Left ventricle myocardium inferior (tissue), 1 donor: Measurements from ENCODE around the gene SLC25A19. TPM values are rescaled to one million over a fixed set of nuclear protein-coding genes. Genes with fewer than 3 reads are reported as not detected.

Experiments used
- DNase-seq: peaks from one replicate; pipeline ENCODE4 v3.0.0-alpha.2; 2020
- H3K27ac ChIP-seq: fragments of 200-600 bp; replicated peaks from 2 replicates; pipeline ENCODE4 v1.8.0; 2021
- H3K27me3 ChIP-seq: fragments of 200-600 bp; 2 replicates; pipeline ENCODE4 v1.8.0; 2021; ENCODE audit warnings: low read depth
- H3K36me3 ChIP-seq: fragments of 200-600 bp; 2 replicates; pipeline ENCODE4 v1.8.0; 2021
- H3K4me1 ChIP-seq: fragments of 200-600 bp; 2 replicates; pipeline ENCODE4 v1.8.0; 2021
- H3K4me3 ChIP-seq: fragments of 200-600 bp; 2 replicates; pipeline ENCODE4 v1.8.0; 2021; ENCODE audit warnings: mild to moderate bottlenecking, moderate library complexity
- H3K9me3 ChIP-seq: fragments of 200-600 bp; replicated peaks from 2 replicates; pipeline ENCODE4 v1.8.0; 2021
- CTCF ChIP-seq: fragments of 200-600 bp; IDR thresholded peaks from 2 replicates; pipeline ENCODE4 v1.8.0; 2021; ENCODE audit warnings: antibody characterized with exemption, mild to moderate bottlenecking, borderline replicate concordance
- intact Hi-C: fragments of 100-400 bp; cut with micrococcal nuclease; formaldehyde crosslinking; loops from one replicate; pipeline ENCODE4 v1.11.0; 2022
- long read RNA-seq: library from polyadenylated mRNA; unstranded; transcript quantifications from one replicate; pipeline ENCODE4 v2.0.0, GENCODE V29; 2021
- total RNA-seq: library from RNA; stranded (reverse); fragmentation: NEBNext Ultra II Directional; extraction: Animal tissue kit (Norgen Biotek cat#: 25700); gene quantifications from one replicate; pipeline ENCODE4 v1.2.1, GENCODE V29; 2021
- donor health status: DM: no; HTN: yes; CAD: no; lungs with severe emphysema.

Gene SLC25A19
- total RNA-seq: 16.0 TPM
- long read RNA-seq, transcript SLC25A19-204 (8 exons, 1,587 nt): major isoform, 10 of 27 reads
- long read RNA-seq, partial matches to known transcripts: 1 of 27 reads
- long read RNA-seq, other reads (novel, unspliced or antisense): 10 of 27 reads

GRCh38 chr17:75289115-75289831 lies at the start of gene SLC25A19:
TSS of gene SLC25A19 (minus strand) at chr17:75289433. CDS start at chr17:75286764, 2,669 bp downstream.
- no peaks in the 10 kb centered on the region for H3K27me3 ChIP-seq
- H3K4me1 ChIP-seq: peaks cover 17% of the 10 kb centered on the region
- H3K9me3 ChIP-seq: no peaks in the 10 kb centered on the region
- peaks cover 17% of the 10 kb centered on the region for H3K36me3 ChIP-seq
- DNase-seq: peak; percentile 98
- intact Hi-C loops: no loop called here
- TF ChIP-seq CTCF: peak; percentile 36
- peak within 1 kb of the TSS; percentile 95 for H3K27ac ChIP-seq
- peak within 1 kb of the TSS; percentile 82 for H3K4me3 ChIP-seq

- no peak for DNase-seq
- Histone ChIP-seq H3K4me1 (peaks cover 53% of the 10 kb centered on the region), H3K4me3 (no peak overlapping the region), H3K27ac (peak overlapping the region; percentile 21), H3K9me3 (no peaks in the 10 kb centered on the region), H3K36me3 (no peaks in the 10 kb centered on the region), H3K27me3 (no peaks in the 10 kb centered on the region)
- TF ChIP-seq CTCF: no peak
- intact Hi-C loops: no loop called here
Observed at GRCh38 chr17:75338335-75338734, 49.1 kb upstream of the SLC25A19 start.

- H3K4me3 ChIP-seq: no peak overlapping the region
- no peak for TF ChIP-seq CTCF
- no peaks in the 10 kb centered on the region for H3K27me3 ChIP-seq
- H3K36me3 ChIP-seq: peaks cover 7% of the 10 kb centered on the region
- H3K9me3 ChIP-seq: no peaks in the 10 kb centered on the region
- H3K4me1 ChIP-seq: peaks cover 45% of the 10 kb centered on the region
- DNase-seq: no peak
- no peak overlapping the region for H3K27ac ChIP-seq
- intact Hi-C loops: no loop called here
Observed at GRCh38 chr17:75335315-75335714, 46.1 kb upstream of the SLC25A19 start.

- Histone ChIP-seq H3K27ac (no peak overlapping the region), H3K36me3 (peaks cover 7% of the 10 kb centered on the region), H3K4me1 (peaks cover 40% of the 10 kb centered on the region), H3K4me3 (no peak overlapping the region), H3K27me3 (no peaks in the 10 kb centered on the region), H3K9me3 (no peaks in the 10 kb centered on the region)
- no peak for TF ChIP-seq CTCF
- no peak for DNase-seq
- intact Hi-C loops: no loop called here
Observed at GRCh38 chr17:75334723-75335122, 45.5 kb upstream of the SLC25A19 start.

- intact Hi-C loops: no loop called here
- Histone ChIP-seq H3K4me1 (peaks cover 37% of the 10 kb centered on the region), H3K4me3 (no peak overlapping the region), H3K36me3 (peaks cover 7% of the 10 kb centered on the region), H3K27me3 (no peaks in the 10 kb centered on the region), H3K9me3 (no peaks in the 10 kb centered on the region), H3K27ac (no peak overlapping the region)
- TF ChIP-seq CTCF: no peak
- no peak for DNase-seq
Observed at GRCh38 chr17:75331671-75332070, 42.4 kb upstream of the SLC25A19 start.
